ENCODE measurements around the gene SMYD3. TPM values are rescaled to one million over a fixed set of nuclear protein-coding genes. Genes with fewer than 3 reads are reported as not detected.
A peak's percentile ranks its signal among the peaks of the same experiment; 100 is the strongest.

Gene SMYD3
- total and polyA plus RNA-seq, 9 of the 15 experiments (the other 6 are each of a cell fraction or from before 2014, with no cell fraction given): 128 to 440 (median 197) TPM

GRCh38 chr1:246151796-246152434 lies 355.2 kb downstream of the SMYD3 start (continued):
- TF ChIP-seq NELFE (IDR thresholded peaks at IDR 0.05; ENCODE audit: insufficient read depth, insufficient read length): no peak
- TF ChIP-seq SMARCB1 (IDR thresholded peaks at IDR 0.05; ENCODE audit: insufficient read length, low read depth): no peak
- TF ChIP-seq SAFB2 (IDR thresholded peaks at IDR 0.05; ENCODE audit: borderline replicate concordance, low read depth, low read length, severe bottlenecking): no peak
- TF ChIP-seq EGR1 (conservative IDR thresholded peaks at IDR 0.05): no peak
- TF ChIP-seq, protein P1, sequence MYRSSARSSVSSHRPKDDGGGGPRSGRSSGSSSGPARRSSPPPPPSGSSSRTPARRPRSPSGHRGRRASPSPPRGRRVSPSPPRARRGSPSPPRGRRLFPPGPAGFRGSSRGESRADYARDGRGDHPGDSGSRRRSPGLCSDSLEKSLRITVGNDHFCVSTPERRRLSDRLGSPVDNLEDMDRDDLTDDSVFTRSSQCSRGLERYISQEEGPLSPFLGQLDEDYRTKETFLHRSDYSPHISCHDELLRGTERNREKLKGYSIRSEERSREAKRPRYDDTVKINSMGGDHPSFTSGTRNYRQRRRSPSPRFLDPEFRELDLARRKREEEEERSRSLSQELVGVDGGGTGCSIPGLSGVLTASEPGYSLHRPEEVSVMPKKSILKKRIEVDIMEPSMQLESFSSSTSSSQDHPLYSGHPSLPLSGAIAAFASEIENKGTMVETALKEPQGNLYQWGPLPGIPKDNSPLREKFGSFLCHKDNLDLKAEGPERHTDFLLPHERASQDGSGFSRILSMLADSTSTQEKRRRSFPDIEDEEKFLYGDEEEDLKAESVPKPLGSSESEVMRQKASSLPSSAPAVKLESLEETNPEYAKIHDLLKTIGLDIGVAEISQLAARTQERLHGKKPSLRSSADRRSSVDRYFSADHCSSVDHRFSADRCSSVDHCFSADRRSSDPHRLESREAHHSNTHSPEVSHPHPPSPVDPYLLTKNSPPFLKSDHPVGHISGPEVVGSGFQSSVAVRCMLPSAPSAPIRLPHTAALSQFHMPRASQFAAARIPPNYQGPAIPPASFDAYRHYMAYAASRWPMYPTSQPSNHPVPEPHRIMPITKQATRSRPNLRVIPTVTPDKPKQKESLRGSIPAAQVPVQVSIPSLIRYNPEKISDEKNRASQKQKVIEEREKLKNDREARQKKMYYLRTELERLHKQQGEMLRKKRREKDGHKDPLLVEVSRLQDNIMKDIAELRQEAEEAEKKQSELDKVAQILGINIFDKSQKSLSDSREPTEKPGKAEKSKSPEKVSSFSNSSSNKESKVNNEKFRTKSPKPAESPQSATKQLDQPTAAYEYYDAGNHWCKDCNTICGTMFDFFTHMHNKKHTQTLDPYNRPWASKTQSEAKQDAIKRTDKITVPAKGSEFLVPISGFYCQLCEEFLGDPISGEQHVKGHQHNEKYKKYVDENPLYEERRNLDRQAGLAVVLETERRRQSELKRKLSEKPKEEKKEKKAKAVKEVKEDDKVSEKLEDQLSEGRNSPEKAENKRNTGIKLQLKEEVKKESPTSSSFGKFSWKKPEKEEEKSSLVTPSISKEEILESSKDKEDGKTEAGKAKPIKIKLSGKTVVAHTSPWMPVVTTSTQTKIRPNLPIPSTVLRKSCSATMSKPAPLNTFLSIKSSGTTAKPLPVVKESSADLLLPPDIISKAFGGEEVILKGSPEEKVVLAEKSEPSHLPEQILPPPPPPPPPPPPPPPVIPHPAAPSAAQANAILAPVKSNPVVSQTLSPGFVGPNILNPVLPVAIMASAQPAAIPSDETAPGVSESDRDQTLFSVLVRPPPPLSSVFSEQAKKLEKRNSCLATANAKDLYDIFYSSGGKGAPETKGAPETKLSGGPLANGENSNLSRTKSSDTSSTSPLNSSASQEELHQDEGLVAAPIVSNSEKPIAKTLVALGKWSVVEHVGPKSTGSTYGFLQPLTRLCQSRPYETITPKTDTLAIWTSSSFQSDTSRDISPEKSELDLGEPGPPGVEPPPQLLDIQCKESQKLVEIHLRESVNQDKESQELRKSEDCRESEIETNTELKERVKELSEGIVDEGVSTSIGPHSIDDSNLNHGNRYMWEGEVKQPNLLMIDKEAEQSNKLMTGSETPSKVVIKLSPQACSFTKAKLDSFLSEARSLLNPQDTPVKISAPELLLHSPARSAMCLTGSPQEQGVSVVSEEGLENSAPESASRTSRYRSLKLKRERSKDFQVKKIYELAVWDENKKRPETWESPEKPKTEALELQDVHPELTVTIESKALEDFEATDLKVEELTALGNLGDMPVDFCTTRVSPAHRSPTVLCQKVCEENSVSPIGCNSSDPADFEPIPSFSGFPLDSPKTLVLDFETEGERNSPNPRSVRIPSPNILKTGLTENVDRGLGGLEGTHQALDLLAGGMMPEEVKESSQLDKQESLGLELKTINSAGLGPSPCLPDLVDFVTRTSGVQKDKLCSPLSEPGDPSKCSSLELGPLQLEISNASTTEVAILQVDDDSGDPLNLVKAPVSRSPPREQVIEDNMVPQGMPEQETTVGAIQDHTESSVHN (IDR thresholded peaks at IDR 0.05; ENCODE audit: borderline replicate concordance in 1 of 2, low read depth in 1 of 2): no peak
- peak; percentile 48; the same call in 1 of the 2 replicates for TF ChIP-seq ZNF589 (CRISPR knock-in tag; IDR thresholded peaks at IDR 0.05; ENCODE audit: low read depth)
- peak; percentile 65 for TF ChIP-seq ZNF644 (tag; IDR thresholded peaks at IDR 0.05; ENCODE audit: low read depth)
- TF ChIP-seq MYNN (IDR thresholded peaks at IDR 0.05): no peak
- TF ChIP-seq MYNN (CRISPR knock-in tag; IDR thresholded peaks at IDR 0.05): no peak
- TF ChIP-seq NCOR1 (IDR thresholded peaks at IDR 0.05): no peak
- TF ChIP-seq ZNF124 (CRISPR knock-in tag; IDR thresholded peaks at IDR 0.05): no peak
- TF ChIP-seq, protein P2, sequence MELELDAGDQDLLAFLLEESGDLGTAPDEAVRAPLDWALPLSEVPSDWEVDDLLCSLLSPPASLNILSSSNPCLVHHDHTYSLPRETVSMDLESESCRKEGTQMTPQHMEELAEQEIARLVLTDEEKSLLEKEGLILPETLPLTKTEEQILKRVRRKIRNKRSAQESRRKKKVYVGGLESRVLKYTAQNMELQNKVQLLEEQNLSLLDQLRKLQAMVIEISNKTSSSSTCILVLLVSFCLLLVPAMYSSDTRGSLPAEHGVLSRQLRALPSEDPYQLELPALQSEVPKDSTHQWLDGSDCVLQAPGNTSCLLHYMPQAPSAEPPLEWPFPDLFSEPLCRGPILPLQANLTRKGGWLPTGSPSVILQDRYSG (tag; conservative IDR thresholded peaks at IDR 0.05; ENCODE audit: low read depth): 0 out of 2 replicates have a peak, but pooled peaks have one; percentile 25
- TF ChIP-seq ZNF444 (CRISPR knock-in tag; IDR thresholded peaks at IDR 0.05): no peak; the same call in 1 of the 2 replicates
- no peak for TF ChIP-seq NFXL1 (CRISPR knock-in tag; IDR thresholded peaks at IDR 0.05)
- no peak for TF ChIP-seq ZC3H11A (IDR thresholded peaks at IDR 0.05; ENCODE audit: low read depth, low read length)

All from K562 (cell line).